Measurements from ENCODE around the gene BPI.
"Not testable (repeated sequence)": the region's sequence is repeated elsewhere in the genome, so short reads cannot be mapped to it uniquely, and the experiment has no call there.

The BPI gene

GRCh38 chr20:38278763-38279162, 25.2 kb upstream of the BPI start:
- no peak for FAIRE-seq

GRCh38 chr20:38281176-38281915, 22.6 kb upstream of the BPI start:
- FAIRE-seq: not testable (repeated sequence)

DNA sequence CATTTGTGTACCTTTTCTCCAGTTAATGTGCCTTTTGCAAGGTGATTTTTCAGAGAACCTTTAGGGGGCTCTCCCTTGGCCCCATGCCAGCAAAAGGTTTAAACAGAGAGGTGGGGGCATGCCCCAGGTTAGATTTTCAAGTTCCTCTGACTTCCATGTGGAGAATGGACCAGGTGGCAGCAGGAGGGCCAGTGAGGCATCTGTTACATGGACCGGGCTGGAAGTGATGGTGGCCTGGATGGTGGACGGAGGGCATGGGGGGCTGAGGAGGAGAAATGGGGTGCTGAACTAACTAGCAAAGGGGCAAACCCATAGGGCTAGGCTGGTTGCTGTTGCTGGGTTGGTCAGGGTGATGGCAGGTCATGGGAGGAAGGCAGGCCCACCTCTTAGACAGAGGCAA, 20.7 kb upstream of the BPI start:
- no peak for FAIRE-seq

DNA sequence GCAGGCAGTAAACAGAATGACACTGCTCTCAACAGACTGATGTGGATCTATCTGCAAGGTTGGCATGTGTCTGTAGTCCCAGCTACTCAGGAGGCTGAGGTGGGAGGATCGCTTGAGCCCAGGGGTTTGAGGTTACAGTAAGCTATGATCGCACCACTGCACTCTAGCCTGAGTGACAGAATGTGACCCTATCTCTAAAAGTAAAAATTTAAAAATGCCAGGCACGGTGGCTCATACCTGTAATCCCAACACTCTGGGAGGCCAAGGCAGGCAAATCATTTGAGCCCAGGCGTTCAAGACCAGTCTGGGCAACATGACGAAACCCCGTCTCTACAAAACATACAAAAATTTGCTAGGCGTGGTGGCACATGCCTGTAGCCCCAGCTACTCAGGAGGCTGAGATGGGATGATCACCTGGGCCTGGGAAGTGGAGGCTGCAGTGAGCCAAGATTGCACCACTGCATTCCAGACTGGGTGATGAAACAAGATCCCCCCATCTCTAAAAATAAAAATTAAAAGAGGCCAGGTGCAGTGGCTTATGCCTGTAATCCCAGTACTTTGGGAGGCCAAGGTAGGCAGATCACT, 19.8 kb upstream of the BPI start:
- not testable (repeated sequence) for FAIRE-seq

- no peak for FAIRE-seq
These were observed 19.0 kb upstream of the BPI start for GRCh38 chr20:38284893-38285444.

- FAIRE-seq: no peak
These were observed 17.1 kb upstream of the BPI start for GRCh38 chr20:38286586-38287531.

DNA sequence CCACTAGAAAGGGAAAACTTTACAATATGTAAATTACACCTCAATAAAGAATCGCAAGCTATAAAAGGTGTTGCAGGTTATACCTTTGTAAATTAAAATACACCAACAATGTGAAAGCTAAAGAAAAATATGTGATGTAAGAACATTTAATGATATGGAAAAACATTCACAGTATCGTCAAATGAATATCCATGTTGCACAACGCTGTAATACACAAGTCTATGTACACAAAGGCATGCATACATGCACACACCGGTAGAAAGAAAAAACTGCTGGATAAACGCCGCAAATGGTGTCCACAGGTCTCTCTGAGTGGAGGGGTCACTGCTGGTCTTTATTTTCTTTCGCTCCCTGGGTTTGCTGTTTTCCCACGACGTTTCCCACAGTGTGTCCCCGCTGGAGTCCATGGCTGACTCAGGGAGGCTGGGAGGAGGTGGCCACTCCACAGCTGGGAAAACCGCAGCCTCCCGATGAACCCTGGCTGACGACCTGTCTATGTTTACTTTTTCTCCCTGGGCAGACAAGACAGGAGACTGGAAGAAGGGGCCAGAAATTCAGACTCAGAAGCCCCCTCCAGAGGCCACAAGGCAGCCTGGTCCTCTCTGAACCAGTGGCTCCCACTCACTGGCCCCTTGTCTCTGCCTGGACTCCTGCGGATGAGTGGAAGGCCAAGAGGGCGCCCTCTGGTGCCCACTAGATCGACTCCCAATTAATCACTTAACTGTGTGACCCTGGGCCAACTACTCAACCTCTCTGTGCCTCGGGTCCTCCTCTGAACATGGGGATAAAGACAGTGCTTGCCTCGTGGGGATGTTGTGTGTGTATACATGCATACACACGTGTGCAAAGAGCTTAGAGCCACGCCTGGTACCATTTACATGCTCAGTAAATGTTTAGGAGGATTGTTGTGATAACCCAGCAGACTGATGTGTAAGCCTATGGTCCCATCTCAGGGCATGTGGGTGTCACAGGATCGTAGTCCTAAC, 12.8 kb upstream of the BPI start:
- no peak for FAIRE-seq

- FAIRE-seq: no peak
These were observed 12.0 kb upstream of the BPI start for GRCh38 chr20:38291966-38292365.

DNA sequence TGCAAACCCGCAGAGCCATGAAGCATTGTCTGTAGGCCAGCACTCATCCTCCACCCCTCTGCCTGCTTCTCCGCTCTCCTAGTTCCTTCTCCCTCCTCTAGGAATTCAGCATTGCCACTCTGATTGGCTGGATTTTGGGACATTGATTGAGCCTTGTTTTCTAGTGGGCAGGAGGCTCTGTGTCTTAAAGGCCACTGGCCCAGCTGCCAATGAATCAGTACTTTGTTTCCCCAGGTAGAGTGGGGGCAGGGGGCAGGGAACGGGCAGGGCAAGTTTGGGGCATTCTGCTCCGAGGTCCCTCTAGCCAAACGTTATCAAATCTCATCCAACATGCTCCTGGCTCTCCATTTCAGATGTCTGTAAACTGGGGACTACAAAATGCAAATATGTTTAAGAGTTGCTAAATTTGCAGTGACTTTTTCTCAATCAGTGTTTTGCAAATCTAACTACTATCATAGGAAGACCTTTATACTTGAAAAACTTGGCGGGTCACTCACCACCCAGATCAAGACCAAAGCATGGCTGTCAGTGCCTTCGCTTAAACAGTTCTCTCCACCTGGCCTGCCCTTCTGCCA, 10.4 kb upstream of the BPI start:
- no peak for FAIRE-seq

DNA sequence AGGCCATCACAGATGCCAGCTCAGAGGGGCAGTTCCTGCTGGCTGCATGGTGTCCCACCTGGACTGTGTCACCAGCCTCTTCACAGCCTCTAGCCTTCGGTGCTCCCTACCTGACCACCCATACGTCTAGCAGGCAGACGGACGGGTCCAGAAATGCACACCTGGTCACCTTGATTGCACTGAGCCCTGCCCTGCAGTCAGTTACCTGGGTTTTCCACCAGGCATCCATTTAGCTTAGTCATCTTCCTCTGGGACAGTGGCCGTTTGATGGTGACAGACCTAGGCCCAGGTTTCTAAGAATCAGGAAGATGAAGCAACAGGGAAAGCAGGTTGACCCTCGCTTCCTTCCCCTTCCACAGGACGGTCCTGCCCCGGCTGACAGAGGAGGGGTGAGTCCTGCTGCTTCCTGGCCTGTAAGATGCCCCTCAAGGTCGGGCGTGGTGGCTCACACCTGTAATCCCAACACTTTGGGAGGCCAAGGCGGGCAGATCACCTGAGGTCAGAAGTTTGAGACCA, 9.8 kb upstream of the BPI start:
- no peak for FAIRE-seq

- no peak for FAIRE-seq
These were observed 8.1 kb upstream of the BPI start for GRCh38 chr20:38295811-38296210.

DNA sequence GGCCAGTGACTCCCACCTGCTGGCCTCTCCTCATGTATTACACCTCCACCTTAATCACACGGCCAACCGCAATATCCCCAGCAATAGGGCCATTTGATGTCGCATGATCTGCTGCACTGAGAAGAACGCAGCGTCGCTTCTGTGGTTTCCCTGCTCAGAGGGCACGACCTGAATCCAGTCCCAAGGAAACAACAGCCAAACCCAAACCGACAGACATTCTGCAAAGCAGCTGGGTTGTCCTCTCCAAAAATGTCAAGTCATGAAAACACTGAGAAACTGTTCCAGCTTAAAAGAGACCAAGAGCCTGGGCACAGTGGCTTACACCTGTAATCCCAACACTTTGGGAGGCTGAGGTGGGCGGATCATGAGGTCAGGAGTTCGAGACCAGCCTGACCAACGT, 7.5 kb upstream of the BPI start:
- no peak for FAIRE-seq

DNA sequence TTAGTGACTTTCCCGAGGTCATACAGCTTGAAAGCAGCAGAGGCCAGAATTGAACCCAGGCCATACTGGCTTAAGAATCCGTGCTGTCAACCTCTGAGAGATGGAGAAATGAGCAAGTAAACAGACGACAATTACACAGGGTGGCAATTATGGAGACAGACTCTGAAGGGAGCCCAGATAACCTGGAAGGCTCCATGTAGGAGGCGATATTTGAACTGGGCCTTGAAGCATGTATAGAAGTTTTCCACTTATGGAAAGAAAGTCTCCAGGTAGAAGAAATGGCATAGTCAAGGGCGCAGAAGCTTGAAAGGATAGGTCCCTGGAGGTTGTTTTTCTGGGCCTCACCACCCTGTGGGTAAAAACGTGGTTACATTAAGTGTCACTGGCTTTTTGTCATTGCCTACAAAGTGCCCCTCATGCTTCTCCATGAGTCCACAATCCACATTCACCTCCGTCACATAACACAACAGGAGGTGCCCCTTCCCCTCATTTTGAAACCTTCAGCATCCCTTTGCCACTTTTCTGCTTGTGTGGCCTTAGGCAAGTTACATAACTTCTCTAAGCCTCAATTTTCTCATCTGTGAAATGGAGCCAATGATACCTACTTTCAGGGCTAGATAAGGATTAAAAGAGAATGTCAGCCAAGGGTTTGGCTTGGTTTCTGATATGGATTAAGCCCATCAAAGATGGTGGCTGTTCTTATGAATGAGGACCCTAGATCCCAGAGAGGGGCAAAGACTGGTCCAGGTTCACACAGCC, 5.9 kb upstream of the BPI start:
- FAIRE-seq: no peak

DNA sequence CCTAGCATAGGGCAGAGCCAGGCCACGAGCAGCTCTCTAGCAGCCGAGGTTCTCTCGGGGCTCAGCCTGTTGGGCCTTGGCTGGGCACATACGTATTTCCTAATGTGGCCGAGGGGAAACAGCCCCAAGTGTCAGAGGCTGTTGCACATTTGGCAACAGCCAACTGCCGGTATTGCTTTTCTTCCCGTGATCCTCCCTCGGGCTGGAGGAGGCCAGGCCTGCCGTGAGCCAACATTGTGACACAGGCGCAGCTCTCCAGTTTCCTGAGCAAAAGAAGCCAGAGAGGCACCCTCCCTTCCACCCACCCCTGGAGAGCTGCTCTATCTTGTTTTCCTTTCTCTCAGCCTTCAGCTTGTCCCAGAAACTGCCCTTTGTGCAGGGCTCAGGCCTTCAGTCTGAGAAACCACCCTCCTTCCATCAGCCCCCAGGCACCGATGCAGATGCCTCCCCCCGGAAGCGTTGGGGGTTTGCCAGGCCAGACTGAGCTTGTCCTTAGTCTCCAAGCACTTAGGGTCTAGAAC, 5.1 kb upstream of the BPI start:
- FAIRE-seq: no peak

DNA sequence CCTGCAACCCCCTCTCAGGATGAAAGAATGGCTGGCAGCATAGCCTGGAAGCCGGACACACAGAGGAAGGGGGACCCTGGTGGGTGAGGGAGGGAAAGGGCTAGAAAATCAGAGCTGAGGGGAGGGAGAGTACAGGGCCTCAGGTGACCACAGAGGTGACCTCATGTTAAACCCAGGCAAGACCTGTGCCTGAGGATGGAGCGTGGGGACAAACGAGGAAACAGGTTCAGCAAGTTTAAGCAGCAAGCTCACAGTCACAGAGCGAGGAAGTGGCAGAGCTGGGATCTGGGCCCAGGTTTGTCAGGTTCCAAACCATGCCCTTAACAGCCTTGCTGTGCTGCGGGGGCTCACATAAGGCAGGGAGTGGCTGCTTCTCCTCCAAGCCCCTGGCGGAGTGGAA, 4.0 kb upstream of the BPI start:
- FAIRE-seq: no peak

- FAIRE-seq: no peak
These were observed 3.5 kb upstream of the BPI start for GRCh38 chr20:38300438-38300837.

DNA sequence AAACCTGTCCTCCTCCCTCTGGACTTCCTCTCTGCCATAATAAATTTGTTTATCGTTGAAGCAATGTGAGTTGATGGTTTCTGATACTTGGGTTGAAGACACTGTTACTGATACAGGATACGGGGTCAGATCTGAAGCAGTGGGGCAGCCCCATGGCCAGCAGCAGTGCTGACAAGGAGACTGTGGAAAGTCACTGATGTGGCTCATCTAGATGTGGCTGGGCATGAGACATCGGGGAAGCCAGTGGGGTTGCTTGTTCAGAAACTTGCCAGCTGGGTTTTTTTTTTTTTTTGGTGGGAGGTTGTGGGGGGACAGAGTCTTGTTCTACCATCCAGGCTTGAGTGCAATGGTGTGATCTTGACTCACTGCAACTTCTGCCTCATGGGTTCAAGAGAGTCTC, 2.6 kb upstream of the BPI start:
- no peak for FAIRE-seq

- no peak for FAIRE-seq
These were observed 1.2 kb upstream of the BPI start for GRCh38 chr20:38302786-38303185.

GRCh38 chr20:38304845-38305447, 990 bp downstream of the BPI start:
- no peak for FAIRE-seq

GRCh38 chr20:38305541-38305940, 1.6 kb downstream of the BPI start:
- FAIRE-seq: no peak
